Muscle of arm (tissue), 12 donors: Measurements from ENCODE around the gene KLHL25. TPM values are rescaled to one million over a fixed set of nuclear protein-coding genes. Genes with fewer than 3 reads are reported as not detected.

Experiments
- DNase-seq: peaks from one replicate; pipeline ENCODE4 v3.0.0-alpha.2; 2013
- polyA plus RNA-seq, 12 donors: library from polyadenylated mRNA; unstranded; fragments of 120-200 nt; gene quantifications; one replicate each; pipeline ENCODE4 v1.2.1, GENCODE V29; 2013; ENCODE audit not compliant: insufficient read length in 12 of 12

Gene KLHL25
- polyA plus RNA-seq, 12 donors = 4.5 to 11.2 (median 6.2) TPM; not detected in 1

DNA sequence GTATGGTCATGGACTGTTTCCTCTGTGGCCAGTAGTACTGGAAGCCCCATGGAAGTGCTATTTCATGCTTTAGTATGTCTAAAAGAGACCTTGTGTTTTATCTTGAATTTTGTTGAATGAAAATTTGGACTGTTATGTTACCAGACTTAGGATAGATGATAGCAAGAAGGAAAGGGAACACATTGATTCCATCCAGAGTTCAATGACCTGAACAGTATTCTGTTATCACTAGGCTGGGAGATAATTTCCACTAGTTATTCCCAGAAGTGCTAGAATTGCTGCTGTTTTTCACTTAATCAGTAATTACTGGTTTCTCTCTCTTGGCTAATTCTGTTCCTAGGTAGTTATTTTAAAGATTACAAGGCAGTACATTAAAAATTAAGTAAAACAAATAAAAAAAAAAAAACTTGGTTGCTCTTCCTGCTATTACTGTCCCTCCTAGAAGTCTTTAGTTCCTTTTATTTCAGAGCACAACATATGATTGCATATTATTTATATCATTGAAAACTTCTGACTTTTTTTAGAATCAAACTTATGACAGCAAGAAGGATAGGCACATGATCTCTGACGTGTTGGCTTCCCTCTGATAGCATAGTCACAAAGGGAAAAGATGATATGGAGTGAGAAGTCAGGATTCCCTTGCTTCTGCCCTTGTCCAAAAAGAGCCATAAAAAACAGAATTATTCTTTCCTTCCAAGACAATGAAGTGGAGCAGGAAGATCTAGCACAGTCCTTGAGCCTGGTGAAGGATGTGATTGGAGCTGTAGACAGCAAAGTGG is 72.2 kb downstream of the KLHL25 start:
- DNase-seq = no peak

DNA sequence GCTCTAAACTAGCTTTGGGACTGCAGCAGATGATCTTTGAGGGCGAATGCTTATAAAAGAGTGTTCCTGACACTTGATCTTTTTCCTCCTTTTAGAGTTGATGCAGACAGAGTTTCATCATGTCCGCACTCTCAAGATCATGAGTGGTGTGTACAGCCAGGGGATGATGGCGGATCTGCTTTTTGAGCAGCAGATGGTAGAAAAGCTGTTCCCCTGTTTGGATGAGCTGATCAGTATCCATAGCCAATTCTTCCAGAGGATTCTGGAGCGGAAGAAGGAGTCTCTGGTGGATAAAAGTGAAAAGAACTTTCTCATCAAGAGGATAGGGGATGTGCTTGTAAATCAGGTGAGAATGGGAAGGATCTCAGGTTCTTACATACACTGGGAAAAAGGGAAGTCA is 75.7 kb downstream of the KLHL25 start:
- no peak for DNase-seq

DNA sequence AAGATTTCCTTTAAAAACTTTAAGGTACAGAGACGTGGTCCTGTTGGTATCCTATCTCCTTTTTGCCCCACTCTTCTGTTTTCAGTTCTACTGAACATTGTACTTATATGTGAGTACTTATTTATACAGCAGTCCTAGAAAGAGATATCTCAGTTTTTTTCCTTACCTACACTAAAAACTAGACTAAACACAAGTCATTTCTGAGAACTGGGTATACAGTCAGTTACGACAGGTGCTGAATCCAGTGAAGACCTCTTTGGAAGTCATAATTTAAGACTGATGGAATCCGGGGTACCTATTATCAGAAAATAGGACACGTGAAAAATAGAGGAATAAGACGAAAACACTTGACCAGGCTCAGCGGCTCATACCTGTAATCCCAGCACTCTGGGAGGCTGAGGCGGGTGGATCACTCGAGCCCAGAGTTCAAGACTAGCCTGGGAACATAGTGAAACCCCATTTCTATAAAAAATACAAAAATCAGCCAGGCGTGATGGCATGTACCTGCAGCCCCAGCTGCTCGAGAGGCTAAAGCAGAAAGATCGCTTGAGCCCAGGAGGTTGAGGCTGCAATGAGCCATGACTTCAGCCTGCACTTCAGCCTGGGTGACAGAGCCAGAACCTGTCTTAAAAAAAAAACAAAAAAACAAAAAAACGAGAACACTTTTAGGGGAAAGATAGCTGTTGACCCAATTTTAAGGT is 76.3 kb downstream of the KLHL25 start:
- no peak for DNase-seq

DNA sequence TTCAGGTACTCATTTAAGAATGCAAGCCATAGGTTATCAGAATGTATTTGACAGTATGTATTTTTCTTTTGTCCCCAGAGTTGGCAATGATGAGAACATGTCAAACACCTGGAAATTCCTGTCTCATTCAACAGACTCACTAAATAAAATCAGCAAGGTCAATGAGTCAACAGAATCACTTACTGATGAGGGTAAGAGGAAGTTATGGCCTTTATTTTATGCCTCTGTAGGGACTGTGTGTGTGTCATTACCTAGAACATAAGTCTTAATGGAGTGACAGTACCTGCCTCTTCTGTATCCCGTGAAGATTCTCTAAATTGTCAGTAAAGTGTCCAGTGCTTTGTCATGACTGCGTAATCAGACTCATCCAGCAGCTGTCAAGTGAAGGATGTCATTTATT is 77.5 kb downstream of the KLHL25 start:
- DNase-seq = no peak

DNA sequence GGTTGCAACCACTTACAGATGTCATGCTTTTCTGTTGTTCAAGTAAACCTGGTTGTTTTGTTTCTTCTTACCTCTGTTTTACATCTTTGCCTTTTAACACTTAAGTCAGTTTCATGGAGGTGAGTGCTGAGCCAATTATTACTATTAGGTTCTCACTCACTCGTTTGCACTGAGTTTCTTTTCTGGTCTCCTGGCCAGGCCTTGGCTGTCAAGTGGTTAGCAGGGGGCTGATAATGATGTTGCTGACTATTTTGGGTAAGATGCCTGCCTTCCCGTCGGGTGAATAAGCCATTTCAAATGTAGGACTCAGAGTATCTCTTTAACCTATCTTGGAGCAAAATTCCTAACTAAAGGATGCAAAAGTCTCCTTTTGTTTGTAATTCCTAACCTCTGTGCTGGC is 78.5 kb downstream of the KLHL25 start:
- no peak for DNase-seq

DNA sequence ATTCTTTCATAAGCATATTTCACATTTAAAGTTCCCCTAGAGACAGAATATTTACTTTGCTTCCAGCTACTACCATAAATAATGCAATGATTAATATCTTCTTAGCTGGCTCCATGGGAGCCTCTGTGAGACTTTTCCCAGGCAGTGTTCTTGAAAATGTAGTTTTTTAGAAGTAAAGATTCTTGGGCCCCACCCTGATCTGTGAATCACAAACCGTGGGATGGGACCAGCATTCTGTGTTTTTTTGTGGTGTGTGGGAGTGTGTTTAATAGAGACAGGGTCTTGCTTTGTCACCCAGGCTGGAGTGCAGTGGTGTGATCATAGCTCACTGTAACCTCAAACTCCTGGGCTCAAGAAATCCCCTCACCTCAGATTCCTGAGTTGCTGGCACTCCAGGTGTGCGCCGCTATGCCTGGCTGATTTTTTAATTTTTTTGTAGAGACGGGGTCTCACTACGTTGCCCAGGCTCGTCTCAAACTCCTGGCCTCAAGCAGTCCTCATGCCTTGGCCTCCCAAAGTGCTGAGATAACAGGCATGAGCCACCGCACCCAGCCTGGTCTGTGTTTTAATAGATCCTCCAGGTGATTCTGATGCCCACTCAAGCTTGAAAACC is 83.0 kb downstream of the KLHL25 start:
- no peak for DNase-seq

DNA sequence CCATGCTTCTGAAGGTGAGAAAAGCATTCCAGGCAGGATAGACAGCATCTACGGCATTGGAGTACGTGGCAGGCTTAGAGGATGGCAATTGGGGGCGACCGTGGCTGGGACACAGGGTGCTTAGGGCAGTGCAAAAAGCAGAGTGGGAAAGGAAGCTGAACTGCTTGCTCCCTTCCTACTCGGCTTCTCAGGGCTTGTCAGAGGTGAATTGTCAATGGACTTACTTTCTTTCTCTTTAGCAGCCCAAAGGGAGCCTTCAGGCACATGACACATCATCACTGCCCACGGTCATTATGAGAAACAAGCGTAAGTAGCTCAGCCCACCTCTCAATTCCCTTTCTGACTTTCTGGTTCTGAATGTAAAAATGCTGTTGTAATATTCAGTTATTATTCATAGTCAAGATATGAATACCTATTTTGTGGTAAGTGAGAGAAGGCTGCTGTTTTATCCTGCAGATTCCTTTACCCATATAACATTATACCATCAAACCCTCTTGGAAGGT is 84.3 kb downstream of the KLHL25 start:
- DNase-seq = no peak
